CD14-positive monocyte (primary cell): Measurements from ENCODE around the gene MAGEL2. TPM values are rescaled to one million over a fixed set of nuclear protein-coding genes. Genes with fewer than 3 reads are reported as not detected.

Experiments used
- DNase-seq, 3 donors: peaks; one replicate each; pipeline ENCODE4 v3.0.0-alpha.2; 2011 to 2022
- H2AFZ ChIP-seq: 2 replicates; pipeline ENCODE4 v1.6.0; 2012; ENCODE audit warnings: mild to moderate bottlenecking, low read depth, low read length, inconsistent platforms; ENCODE audit not compliant: insufficient read depth, poor library complexity, severe bottlenecking
- H3K27ac ChIP-seq, 2 donors: 1 replicate in 1 of 2; 2 replicates in 1 of 2; pipeline ENCODE4 v1.5.1; 2012 to 2013; ENCODE audit warnings: low read length in 2 of 2, control low read depth in 1 of 2, inconsistent platforms in 1 of 2, low read depth in 1 of 2, mild to moderate bottlenecking in 1 of 2
- H3K27me3 ChIP-seq, 2 donors: one replicate each; pipeline versions ENCODE4 v1.6.0 to v1.6.1; 2011 to 2013; ENCODE audit warnings: low read length in 2 of 2; ENCODE audit not compliant: control insufficient read depth in 2 of 2, insufficient read depth in 2 of 2
- H3K36me3 ChIP-seq, 2 donors: replicated peaks in 1 of 2; 1 replicate in 1 of 2; 2 replicates in 1 of 2; pipeline versions ENCODE4 v1.5.1 to v1.6.1; 2012 to 2013; ENCODE audit warnings: low read length in 2 of 2, control low read depth in 1 of 2, inconsistent platforms in 1 of 2, mild to moderate bottlenecking in 1 of 2; ENCODE audit not compliant: insufficient read depth in 2 of 2, control insufficient read depth in 1 of 2
- H3K4me1 ChIP-seq, 2 donors: 1 replicate in 1 of 2; 2 replicates in 1 of 2; pipeline versions ENCODE4 v1.5.1 to v1.6.1; 2012 to 2013; ENCODE audit warnings: low read length in 2 of 2, control low read depth in 1 of 2, inconsistent platforms in 1 of 2, mild to moderate bottlenecking in 1 of 2, moderate library complexity in 1 of 2; ENCODE audit not compliant: insufficient read depth in 2 of 2, control insufficient read depth in 1 of 2
- H3K4me2 ChIP-seq: replicated peaks from 2 replicates; pipeline ENCODE3; 2012; ENCODE audit warnings: low read length, moderate library complexity, mild to moderate bottlenecking; ENCODE audit not compliant: poor library complexity, severe bottlenecking; ENCODE audit errors: extremely low read depth
- H3K4me3 ChIP-seq, 3 experiments: fragments of 200-600 bp in 1 of 3; sonication (generic) in 1 of 3; replicated peaks in 1 of 3; 1 replicate in 2 of 3; 2 replicates in 1 of 3; pipeline ENCODE4 v1.5.1; 2011 to 2013; ENCODE audit warnings: low read length in 3 of 3, mild to moderate bottlenecking in 3 of 3, control low read depth in 2 of 3, low read depth in 2 of 3, inconsistent platforms in 1 of 3, moderate library complexity in 1 of 3
- H3K79me2 ChIP-seq: 2 replicates; pipeline ENCODE4 v1.6.0; 2012; ENCODE audit warnings: mild to moderate bottlenecking, control low read depth, inconsistent platforms, low read length, moderate library complexity; ENCODE audit not compliant: insufficient read depth
- H3K9ac ChIP-seq: 2 replicates; pipeline ENCODE4 v1.6.0; 2017; ENCODE audit warnings: low read length, mild to moderate bottlenecking; ENCODE audit not compliant: insufficient read depth, poor library complexity, severe bottlenecking
- H3K9me3 ChIP-seq, 2 donors: replicated peaks in 1 of 2; 1 replicate in 1 of 2; 2 replicates in 1 of 2; pipeline versions ENCODE4 v1.5.1 to v1.6.1; 2012 to 2013; ENCODE audit warnings: low read length in 2 of 2, control low read depth in 1 of 2; ENCODE audit not compliant: control insufficient read depth in 1 of 2, insufficient read depth in 1 of 2
- H4K20me1 ChIP-seq: 2 replicates; pipeline ENCODE4 v1.6.0; 2012; ENCODE audit warnings: mild to moderate bottlenecking, low read length, control low read depth, moderate library complexity; ENCODE audit not compliant: insufficient read depth
- H3K27ac Mint-ChIP-seq, 7 donors: one replicate each; pipeline ENCODE4 v1.8.0; 2020; ENCODE audit warnings: mild to moderate bottlenecking in 7 of 7, mixed read lengths in 7 of 7, moderate library complexity in 6 of 7, inconsistent platforms in 2 of 7
- H3K27me3 Mint-ChIP-seq, 3 donors: one replicate each; pipeline ENCODE4 v1.8.0; 2021 to 2022; ENCODE audit warnings: low read depth in 3 of 3, mild to moderate bottlenecking in 3 of 3, mixed read lengths in 3 of 3, moderate library complexity in 3 of 3, inconsistent platforms in 1 of 3
- H3K36me3 Mint-ChIP-seq, 2 donors: one replicate each; pipeline ENCODE4 v1.8.0; 2020; ENCODE audit warnings: mixed read lengths in 2 of 2, inconsistent platforms in 1 of 2, mild to moderate bottlenecking in 1 of 2
- H3K4me1 Mint-ChIP-seq: one replicate; pipeline ENCODE4 v1.8.0; 2020; ENCODE audit warnings: mild to moderate bottlenecking, mixed read lengths
- H3K4me3 Mint-ChIP-seq, 2 donors: one replicate each; pipeline ENCODE4 v1.8.0; 2020; ENCODE audit warnings: mild to moderate bottlenecking in 2 of 2, mixed read lengths in 2 of 2, moderate library complexity in 1 of 2
- H3K9me3 Mint-ChIP-seq, 7 donors: one replicate each; pipeline ENCODE4 v1.8.0; 2020 to 2022; ENCODE audit warnings: mixed read lengths in 7 of 7, mild to moderate bottlenecking in 6 of 7, moderate library complexity in 6 of 7, inconsistent platforms in 2 of 7
- WGBS: methylation state at CpG from one replicate; pipeline ENCODE4 v1.1.5; 2013; ENCODE audit warnings: missing lambda C conversion rate; ENCODE audit not compliant: insufficient coverage; 5-methylcytosine and 5-hydroxymethylcytosine counted together
- intact Hi-C, 2 donors: fragments of 100-400 bp; cut with micrococcal nuclease; formaldehyde crosslinking; loops; one replicate each; pipeline versions ENCODE4 v1.15.0 to v1.15.1; 2023
- polyA minus RNA-seq: library from RNA; depleted of rRNA, polyadenylated mRNA; stranded (reverse); fragments of >200 nt; gene quantifications from 2 replicates; pipeline ENCODE4 v1.2.3, GENCODE V29; 2012
- polyA plus RNA-seq, 3 donors: library from polyadenylated mRNA; depleted of rRNA in 1 of 3; unstranded in 2 of 3; stranded (reverse) in 1 of 3; fragments of 300-500 nt in 2 of 3; fragments of >200 nt in 1 of 3; fragmentation: Illumina TruSeq in 2 of 3; gene quantifications; 1 replicate in 2 of 3; 2 replicates in 1 of 3; pipeline ENCODE4 v1.2.3, GENCODE V29; 2012 to 2021
- total RNA-seq, 12 experiments: library from RNA in 1 of 12; stranded (reverse) in 1 of 12; fragments of 120-200 nt in 1 of 12; gene quantifications; one replicate each; pipeline ENCODE4 v1.2.4 and lab custom pipeline; 2013 to 2026; ENCODE audit warnings: mixed read lengths in 6 of 12, inconsistent platforms in 1 of 12
- TF ChIP-seq, protein P1 (sequence below): fragments of 200-600 bp; IDR thresholded peaks from one replicate; pipeline ENCODE4 v1.8.0; 2022; ENCODE audit warnings: antibody characterized with exemption, mild to moderate bottlenecking

The MAGEL2 gene
- total RNA-seq (2013) = 0.10 TPM
- polyA plus RNA-seq (not detected), polyA minus RNA-seq (not detected in 2 replicates), total RNA-seq (lab: John Stamatoyannopoulos, UW) (0 to 2.3 (median 0) reads per million in 11 experiments)

DNA sequence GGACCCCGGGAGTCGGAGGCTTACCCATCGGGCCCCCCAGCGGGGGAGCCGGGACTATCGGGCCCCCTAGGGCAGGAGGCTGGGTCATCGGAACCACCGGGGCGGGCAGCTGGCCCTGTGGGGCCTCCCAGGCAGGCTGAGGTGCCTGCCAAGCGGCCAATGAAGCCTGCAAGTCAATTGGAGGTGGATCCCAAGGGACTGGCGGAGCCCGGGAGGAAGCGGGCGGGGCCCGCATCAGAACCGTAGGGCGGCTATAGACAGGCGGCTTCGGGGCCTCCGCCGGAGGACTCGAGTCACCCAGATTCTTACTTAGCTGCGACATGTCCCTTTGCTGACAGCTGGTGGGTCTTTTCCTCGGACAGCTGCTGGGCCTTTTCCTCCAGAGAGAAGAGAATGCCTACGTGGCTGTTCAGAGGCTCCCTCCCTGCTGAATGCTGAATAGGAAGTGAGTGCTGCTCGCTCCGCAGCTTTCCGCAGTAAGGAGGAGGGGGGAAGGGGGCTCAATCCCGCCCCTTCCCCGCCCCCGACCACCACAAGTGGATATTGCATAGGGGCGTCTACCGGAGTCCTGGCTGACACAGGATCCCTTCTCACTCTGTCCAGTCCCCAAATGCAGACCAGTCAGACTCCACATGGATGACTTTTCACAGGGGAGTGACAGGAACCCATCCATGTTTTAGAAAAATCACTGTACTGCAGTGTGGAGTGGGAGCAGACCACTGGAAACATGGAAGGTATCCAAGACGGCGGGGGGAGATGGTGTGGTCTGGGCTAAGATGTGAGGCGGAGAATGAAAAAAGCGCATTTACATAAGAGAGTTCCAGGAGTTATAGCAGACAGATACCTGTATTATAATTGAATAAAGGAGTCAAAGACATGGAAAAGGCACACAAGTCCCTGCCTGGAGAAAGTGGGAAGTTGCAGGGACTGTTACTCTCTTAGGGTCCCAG is at the start of gene MAGEL2:
TSS of gene MAGEL2 (minus strand) at position 447 of the 950 bp plus-strand sequence. CDS start at position 322, 125 bp downstream.
- no peak within 1 kb of the TSS for H3K4me3 ChIP-seq
- H3K4me3 Mint-ChIP-seq = peak within 1 kb of the TSS in 1 of 2 donors; percentile 47
- H3K9ac ChIP-seq = no peak within 1 kb of the TSS

DNA sequence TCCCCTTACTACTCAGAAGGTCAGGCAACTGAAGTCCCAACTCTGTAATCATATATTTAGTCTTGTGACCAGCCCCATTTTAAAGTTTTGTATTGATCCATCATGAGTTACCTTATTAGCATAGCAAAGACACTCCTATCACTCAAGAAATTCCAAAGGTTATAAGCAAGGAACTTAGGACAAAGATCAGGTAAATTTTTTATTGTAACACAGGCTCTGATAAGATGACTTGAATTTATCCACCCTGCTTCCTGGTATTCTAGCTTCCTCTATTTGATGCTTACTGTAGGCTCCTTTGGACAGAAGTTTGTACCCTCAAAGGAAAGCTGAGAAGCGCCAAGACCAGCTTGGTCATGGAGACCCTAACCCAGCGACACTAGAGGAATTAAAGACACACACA is 47.6 kb upstream of the MAGEL2 start:
- intact Hi-C loops = no loop called here
- H3K27me3 Mint-ChIP-seq = no peaks in the 10 kb centered on the region
- TF ChIP-seq, protein P1, sequence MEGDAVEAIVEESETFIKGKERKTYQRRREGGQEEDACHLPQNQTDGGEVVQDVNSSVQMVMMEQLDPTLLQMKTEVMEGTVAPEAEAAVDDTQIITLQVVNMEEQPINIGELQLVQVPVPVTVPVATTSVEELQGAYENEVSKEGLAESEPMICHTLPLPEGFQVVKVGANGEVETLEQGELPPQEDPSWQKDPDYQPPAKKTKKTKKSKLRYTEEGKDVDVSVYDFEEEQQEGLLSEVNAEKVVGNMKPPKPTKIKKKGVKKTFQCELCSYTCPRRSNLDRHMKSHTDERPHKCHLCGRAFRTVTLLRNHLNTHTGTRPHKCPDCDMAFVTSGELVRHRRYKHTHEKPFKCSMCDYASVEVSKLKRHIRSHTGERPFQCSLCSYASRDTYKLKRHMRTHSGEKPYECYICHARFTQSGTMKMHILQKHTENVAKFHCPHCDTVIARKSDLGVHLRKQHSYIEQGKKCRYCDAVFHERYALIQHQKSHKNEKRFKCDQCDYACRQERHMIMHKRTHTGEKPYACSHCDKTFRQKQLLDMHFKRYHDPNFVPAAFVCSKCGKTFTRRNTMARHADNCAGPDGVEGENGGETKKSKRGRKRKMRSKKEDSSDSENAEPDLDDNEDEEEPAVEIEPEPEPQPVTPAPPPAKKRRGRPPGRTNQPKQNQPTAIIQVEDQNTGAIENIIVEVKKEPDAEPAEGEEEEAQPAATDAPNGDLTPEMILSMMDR = no peak

More for the DNA sequence above, at the start of gene MAGEL2:
- H3K36me3 ChIP-seq = no peaks in the 10 kb centered on the region
- no peak within 1 kb of the TSS for H3K27ac ChIP-seq
- Mint-ChIP-seq H3K27ac (no peak within 1 kb of the TSS), H3K4me1 (no peaks in the 10 kb centered on the region), H3K27me3 (peaks cover 4 to 22% (median 6%) of the 10 kb centered on the region in 3 donors), H3K36me3 (no peaks in the 10 kb centered on the region), H3K9me3 (peaks cover 0 to 4% (median 2%) of the 10 kb centered on the region in 7 donors)
- peaks cover 0 to 12% of the 10 kb centered on the region in 2 donors for H3K9me3 ChIP-seq
- H2AFZ ChIP-seq = no peak within 1 kb of the TSS
- no peaks in the 10 kb centered on the region for H3K4me1 ChIP-seq
- no peak for DNase-seq
- peaks cover 0 to 20% of the 10 kb centered on the region in 2 donors for H3K27me3 ChIP-seq
- TF ChIP-seq, protein P1 = no peak
- intact Hi-C loops = no loop called here
- no peaks in the 10 kb centered on the region for H3K79me2 ChIP-seq
- no peaks in the 10 kb centered on the region for H4K20me1 ChIP-seq
- 47% methylated on average over 26 of the region's 37 CpGs for WGBS
- no peak within 1 kb of the TSS for H3K4me2 ChIP-seq

More for the DNA sequence above, 47.6 kb upstream of the MAGEL2 start:
- Histone ChIP-seq H3K36me3 (no peaks in the 10 kb centered on the region), H3K79me2 (no peaks in the 10 kb centered on the region), H3K4me2 (no peak overlapping the region), H3K9ac (no peak overlapping the region), H3K27ac (no peak overlapping the region), H3K4me3 (no peak overlapping the region), H3K9me3 (peaks cover 9 to 10% of the 10 kb centered on the region in 2 donors), H3K27me3 (no peaks in the 10 kb centered on the region), H4K20me1 (no peaks in the 10 kb centered on the region), H2AFZ (no peak overlapping the region), H3K4me1 (no peaks in the 10 kb centered on the region)
- peak overlapping the region in 1 of 7 donors; percentile 64 for H3K27ac Mint-ChIP-seq
- H3K4me1 Mint-ChIP-seq = no peaks in the 10 kb centered on the region
- H3K36me3 Mint-ChIP-seq = no peaks in the 10 kb centered on the region
- no CpG with 5 or more reads among the region's 2 CpGs for WGBS
- peaks cover 8 to 30% (median 11%) of the 10 kb centered on the region in 7 donors for H3K9me3 Mint-ChIP-seq
- no peak overlapping the region for H3K4me3 Mint-ChIP-seq
- no peak for DNase-seq
